PC-3 (cell line): ENCODE results near the gene TNFRSF12A. TPM values are rescaled to one million over a fixed set of nuclear protein-coding genes. Genes with fewer than 3 reads are reported as not detected.

ENCODE experiments used
- ATAC-seq: fragments of 200-7000 bp; cut with Tn5 transposase; 2 replicates; pipeline ENCODE4 v1.9.1; 2020; ENCODE audit warnings: mild to moderate bottlenecking, moderate library complexity
- BruUV-seq: library from RNA; stranded (reverse); fragments of 400-500 nt; replicated peaks from 2 replicates; lab custom pipeline; 2021; lab: Mats Ljungman, UMichigan
- CTCF ChIA-PET: fragments of 300-600 bp; sonication (Branson Sonifier 250); formaldehyde crosslinking; loops from one replicate; lab custom pipeline; 2022; ENCODE audit warnings: antibody characterized with exemption; lab: Charles Lee
- POLR2A ChIA-PET: fragments of 300-600 bp; sonication (Branson Sonifier 250); formaldehyde crosslinking; loops from one replicate; lab custom pipeline; 2022; ENCODE audit warnings: antibody characterized with exemption; ENCODE audit not compliant: unreplicated experiment; lab: Charles Lee
- DNase-seq: peaks from one replicate; pipeline ENCODE4 v3.0.0-alpha.2; 2015
- H2AFZ ChIP-seq: fragments of 300-600 bp; sonication (generic); 2 replicates; pipeline ENCODE4 v1.6.0; 2016; ENCODE audit warnings: antibody characterized with exemption, low read length
- H3F3A ChIP-seq: fragments of 300-600 bp; sonication (generic); one replicate; pipeline ENCODE4 v1.6.0; 2017; ENCODE audit warnings: antibody characterized with exemption, low read length, control low read depth, mild to moderate bottlenecking; ENCODE audit not compliant: unreplicated experiment
- H3K27ac ChIP-seq: fragments of 300-600 bp; sonication (generic); 2 replicates; pipeline ENCODE4 v1.5.1; 2016; ENCODE audit warnings: mild to moderate bottlenecking, low read length
- H3K27me3 ChIP-seq: fragments of 300-600 bp; sonication (generic); 2 replicates; pipeline ENCODE4 v1.6.1; 2016; ENCODE audit warnings: low read length, mixed read lengths
- H3K36me3 ChIP-seq: fragments of 300-600 bp; sonication (generic); 2 replicates; pipeline ENCODE4 v1.6.1; 2016; ENCODE audit warnings: low read depth, mixed run types, low read length, mixed read lengths
- H3K4me1 ChIP-seq: fragments of 300-600 bp; sonication (generic); 2 replicates; pipeline ENCODE4 v1.5.1; 2016; ENCODE audit warnings: low read length; ENCODE audit not compliant: insufficient read depth
- H3K4me2 ChIP-seq: fragments of 300-600 bp; sonication (generic); 2 replicates; pipeline ENCODE4 v1.6.0; 2016; ENCODE audit warnings: low read length
- H3K4me3 ChIP-seq: fragments of 300-600 bp; sonication (generic); 2 replicates; pipeline ENCODE4 v1.5.1; 2016; ENCODE audit warnings: mild to moderate bottlenecking, low read length, mixed read lengths
- H3K79me2 ChIP-seq: fragments of 300-600 bp; sonication (generic); 2 replicates; pipeline ENCODE4 v1.6.1; 2017; ENCODE audit warnings: low read length, mixed read lengths
- H3K9ac ChIP-seq: fragments of 300-600 bp; sonication (generic); 2 replicates; pipeline ENCODE4 v1.6.0; 2016; ENCODE audit warnings: mild to moderate bottlenecking, low read length
- H3K9me2 ChIP-seq: fragments of 300-600 bp; sonication (generic); replicated peaks from 2 replicates; pipeline ENCODE4 v1.6.1; 2016; ENCODE audit warnings: mixed run types, low read length, mixed read lengths
- H3K9me3 ChIP-seq: fragments of 300-600 bp; sonication (generic); 2 replicates; pipeline ENCODE4 v1.6.1; 2016; ENCODE audit warnings: low read length, mixed read lengths
- H4K20me1 ChIP-seq: fragments of 300-600 bp; sonication (generic); 2 replicates; pipeline ENCODE4 v1.6.1; 2016; ENCODE audit warnings: low read length, mixed read lengths
- CTCF ChIP-seq: fragments of 300-600 bp; sonication (generic); conservative IDR thresholded peaks from 2 replicates; pipeline ENCODE4 v1.5.1; 2017; ENCODE audit warnings: antibody characterized with exemption, low read depth, mild to moderate bottlenecking, low read length
- EZH2 ChIP-seq: fragments of 300-600 bp; sonication (generic); IDR thresholded peaks from one replicate; pipeline ENCODE4 v1.6.1; 2017; ENCODE audit warnings: antibody characterized with exemption, mild to moderate bottlenecking, low read length; ENCODE audit not compliant: unreplicated experiment
- EZH2phosphoT487 ChIP-seq: fragments of 300-600 bp; sonication (generic); IDR thresholded peaks from 2 replicates; pipeline ENCODE4 v1.6.1; 2018; ENCODE audit warnings: mild to moderate bottlenecking, antibody characterized with exemption, low read length, borderline replicate concordance
- intact Hi-C: fragments of 100-400 bp; cut with micrococcal nuclease; formaldehyde crosslinking; loops from 2 replicates; pipeline ENCODE4 v1.9.0; 2023
- total RNA-seq: library from RNA; depleted of rRNA; stranded (reverse); fragments of >200 nt; gene quantifications from 2 replicates; pipeline ENCODE4 v1.2.3, GENCODE V29; 2014

TNFRSF12A gene
- total RNA-seq, 1 experiment from 2014 or later: 713 TPM

GRCh38 chr16:2990891-2991290 lies 29.3 kb upstream of the TNFRSF12A start:
- Histone ChIP-seq H3K4me1 (peaks cover 19% of the 10 kb centered on the region), H3K9me2 (no peaks in the 10 kb centered on the region), H2AFZ (no peak overlapping the region), H3K9ac (no peak overlapping the region), H3K79me2 (no peaks in the 10 kb centered on the region), H3F3A (no peaks in the 10 kb centered on the region), H3K27ac (peak overlapping the region; percentile 20; the same call in 1 of the 2 replicates), H3K36me3 (no peaks in the 10 kb centered on the region), H3K9me3 (no peaks in the 10 kb centered on the region), H4K20me1 (no peaks in the 10 kb centered on the region), H3K27me3 (no peaks in the 10 kb centered on the region), H3K4me3 (no peak overlapping the region), H3K4me2 (no peak overlapping the region)
- BruUV-seq: no TSS peak
- ChIA-PET POLR2A (no interaction called here), CTCF (no interaction called here)
- intact Hi-C loops: no loop called here
- DNase-seq (peak; percentile 28), ATAC-seq (peak; percentile 25; the same call in 1 of the 2 replicates)
- TF ChIP-seq EZH2phosphoT487 (no peak), EZH2 (no peak), CTCF (no peak)

- DNase-seq: no peak
- POLR2A ChIA-PET: no interaction called here
- TSS peak; percentile 15 for BruUV-seq
These were observed 28.5 kb upstream of the TNFRSF12A start for GRCh38 chr16:2991566-2992261.

More at GRCh38 chr16:2991566-2992261, 28.5 kb upstream of the TNFRSF12A start:
- peaks cover 19% of the 10 kb centered on the region for H3K4me1 ChIP-seq
- TF ChIP-seq CTCF (no peak), EZH2phosphoT487 (no peak), EZH2 (no peak)
- no peaks in the 10 kb centered on the region for H3K36me3 ChIP-seq
- no peaks in the 10 kb centered on the region for H3K79me2 ChIP-seq
- no peaks in the 10 kb centered on the region for H3K9me2 ChIP-seq
- H3K27ac ChIP-seq: peak overlapping the region; percentile 48; the same call in 1 of the 2 replicates
- no peaks in the 10 kb centered on the region for H3F3A ChIP-seq
- H3K9me3 ChIP-seq: no peaks in the 10 kb centered on the region
- H4K20me1 ChIP-seq: no peaks in the 10 kb centered on the region
- H2AFZ ChIP-seq: no peak overlapping the region
- CTCF ChIA-PET: interaction anchor here (0.5 kb wide), 1 partner anchor 11 kb away, joined by 8 read pairs; no protein-coding TSS in a partner anchor
- intact Hi-C loops: no loop called here
- no peak overlapping the region for H3K9ac ChIP-seq
- H3K27me3 ChIP-seq: no peaks in the 10 kb centered on the region
- no peak overlapping the region for H3K4me3 ChIP-seq
- no peak overlapping the region for H3K4me2 ChIP-seq
- ATAC-seq: no peak
